A673 (cell line): Measurements from ENCODE around the gene GALNT12.

Experiments used
- CTCF ChIP-seq: fragments of 300-800, 200-600 bp; sonication (generic); conservative IDR thresholded peaks from 2 replicates; pipeline ENCODE4 v1.5.1; 2017; ENCODE audit warnings: low read depth, mild to moderate bottlenecking, antibody characterized with exemption, low read length, moderate library complexity, mixed read lengths
- EZH2 ChIP-seq: fragments of 200-600 bp; sonication (generic); IDR thresholded peaks from 2 replicates; pipeline ENCODE4 v1.6.1; 2017; ENCODE audit warnings: borderline replicate concordance, low read depth, mild to moderate bottlenecking, mixed read lengths, antibody characterized with exemption, low read length; ENCODE audit not compliant: poor library complexity, severe bottlenecking

GRCh38 chr9:98894171-98894570 is 86.7 kb downstream of the GALNT12 start:
- TF ChIP-seq CTCF (no peak), EZH2 (no peak)
